HG03469 (cell line): Measurements from ENCODE around the gene TGFBR3.

Experiments
- ATAC-seq: cut with Tn5 transposase; IDR thresholded peaks from one replicate; pipeline ENCODE4 v1.9.1; 2021; ENCODE audit warnings: mild to moderate bottlenecking, moderate library complexity, moderate number of reproducible peaks; ENCODE audit not compliant: unreplicated experiment

The TGFBR3 gene

GRCh38 chr1:91827459-91828321, 58.3 kb downstream of the TGFBR3 start:
- ATAC-seq, result no peak

- no peak for ATAC-seq
Measured at GRCh38 chr1:91827087-91827458, 58.9 kb downstream of the TGFBR3 start.

- ATAC-seq, result no peak
Measured at GRCh38 chr1:91826649-91827048, 59.3 kb downstream of the TGFBR3 start.

GRCh38 chr1:91826248-91826647, 59.7 kb downstream of the TGFBR3 start:
- ATAC-seq, result no peak

GRCh38 chr1:91821126-91821868, 64.7 kb downstream of the TGFBR3 start:
- no peak for ATAC-seq

- ATAC-seq, result no peak
Measured at GRCh38 chr1:91819038-91819788, 66.7 kb downstream of the TGFBR3 start.

- no peak for ATAC-seq
Measured at GRCh38 chr1:91818713-91818975, 67.3 kb downstream of the TGFBR3 start.

GRCh38 chr1:91817211-91817905, 68.6 kb downstream of the TGFBR3 start:
- ATAC-seq, result no peak

GRCh38 chr1:91816031-91816430, 69.9 kb downstream of the TGFBR3 start:
- no peak for ATAC-seq

GRCh38 chr1:91814448-91814847, 71.5 kb downstream of the TGFBR3 start:
- no peak for ATAC-seq

GRCh38 chr1:91813813-91814212, 72.1 kb downstream of the TGFBR3 start:
- ATAC-seq, result no peak

GRCh38 chr1:91811363-91812025, 74.5 kb downstream of the TGFBR3 start:
- ATAC-seq, result no peak

- ATAC-seq, result no peak
Measured at GRCh38 chr1:91809317-91809716, 76.6 kb downstream of the TGFBR3 start.

GRCh38 chr1:91807921-91808620, 77.9 kb downstream of the TGFBR3 start:
- ATAC-seq, result no peak

GRCh38 chr1:91806769-91807700, 78.9 kb downstream of the TGFBR3 start:
- no peak for ATAC-seq

- ATAC-seq, result no peak
Measured at GRCh38 chr1:91806181-91806768, 79.7 kb downstream of the TGFBR3 start.

- ATAC-seq, result no peak
Measured at GRCh38 chr1:91805311-91805801, 80.6 kb downstream of the TGFBR3 start.

GRCh38 chr1:91804546-91805023, 81.4 kb downstream of the TGFBR3 start:
- ATAC-seq, result no peak
